DLD1 (cell line): Measurements from ENCODE around the gene SHISA7.

Experiments used
- in situ Hi-C: cut with HindIII; loops from 2 replicates; pipeline ENCODE4 v1.10.0; 2017; ENCODE audit warnings: low sequenced_read_pairs

SHISA7 gene

DNA sequence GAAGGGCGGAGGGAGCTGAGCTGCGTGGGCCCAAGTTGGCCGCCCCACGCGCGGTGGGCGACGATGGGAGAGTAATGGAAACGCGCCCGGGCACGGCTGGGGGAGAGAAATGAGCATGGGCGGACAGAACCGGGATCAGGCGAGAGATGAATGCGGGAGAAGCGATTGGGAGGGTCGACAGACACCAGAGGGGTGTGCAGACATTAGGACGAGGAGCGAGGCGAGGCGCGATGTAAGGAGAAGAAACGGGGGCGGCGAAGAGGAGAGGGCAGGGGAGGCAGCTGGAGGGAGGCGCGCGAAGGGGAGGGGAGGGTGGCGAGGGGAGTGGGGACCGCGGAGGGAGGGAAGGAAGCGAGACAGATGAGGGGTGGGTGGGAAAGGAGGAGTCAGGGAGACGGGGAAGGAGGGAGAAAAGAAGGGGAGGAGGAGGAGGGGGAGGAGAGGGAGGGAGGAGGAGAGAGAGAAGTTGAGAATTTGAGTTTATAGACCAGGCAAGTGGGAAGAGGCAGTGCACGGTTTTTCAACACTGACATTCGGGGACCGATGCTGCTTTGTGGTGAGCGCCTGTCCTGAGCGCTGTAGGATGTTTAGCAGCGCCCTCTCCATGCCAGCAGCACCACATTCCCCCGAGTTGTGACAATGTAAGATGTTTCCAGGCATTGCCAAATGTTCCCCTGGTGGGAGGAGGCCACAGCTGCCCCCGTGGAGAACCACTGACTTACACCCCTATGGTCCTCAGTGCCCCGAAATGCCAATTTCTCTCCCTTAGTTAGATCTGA lies at the start of gene SHISA7:
Gene SHISA7 (minus strand): TSS at position 256 of the 779 bp plus-strand sequence. CDS start 437 bp downstream, outside the sequence.
- in situ Hi-C loops, result no loop called here

DNA sequence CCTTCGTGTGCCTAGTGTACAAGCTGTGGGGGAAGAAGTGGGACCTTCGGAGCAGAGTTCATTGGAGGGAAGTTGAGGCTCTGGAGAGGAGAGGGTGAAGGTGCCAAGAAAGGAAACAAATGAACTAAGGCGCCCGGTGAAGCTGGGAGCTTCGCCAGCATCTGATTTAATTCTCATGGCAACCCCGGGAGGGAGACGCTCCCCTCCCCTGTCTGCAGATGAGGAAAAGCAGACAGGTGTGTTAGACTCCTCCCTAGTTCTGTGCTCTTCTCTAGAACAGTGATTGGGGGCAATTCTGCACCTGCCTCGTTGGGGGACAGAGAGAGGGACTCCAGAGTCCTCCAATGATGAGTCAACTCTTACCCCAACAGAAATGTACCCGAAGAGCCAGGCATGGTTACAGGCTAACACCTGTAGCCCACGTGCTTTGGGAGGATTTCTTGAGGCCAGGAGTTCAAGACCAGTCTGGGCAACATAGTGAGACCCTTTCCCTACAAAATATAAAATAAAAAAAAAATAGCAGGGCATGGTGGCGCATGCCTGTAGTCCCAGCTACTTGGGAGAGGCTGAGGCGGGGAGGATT lies 49.4 kb upstream of the SHISA7 start:
- in situ Hi-C loops, result no loop called here

DNA sequence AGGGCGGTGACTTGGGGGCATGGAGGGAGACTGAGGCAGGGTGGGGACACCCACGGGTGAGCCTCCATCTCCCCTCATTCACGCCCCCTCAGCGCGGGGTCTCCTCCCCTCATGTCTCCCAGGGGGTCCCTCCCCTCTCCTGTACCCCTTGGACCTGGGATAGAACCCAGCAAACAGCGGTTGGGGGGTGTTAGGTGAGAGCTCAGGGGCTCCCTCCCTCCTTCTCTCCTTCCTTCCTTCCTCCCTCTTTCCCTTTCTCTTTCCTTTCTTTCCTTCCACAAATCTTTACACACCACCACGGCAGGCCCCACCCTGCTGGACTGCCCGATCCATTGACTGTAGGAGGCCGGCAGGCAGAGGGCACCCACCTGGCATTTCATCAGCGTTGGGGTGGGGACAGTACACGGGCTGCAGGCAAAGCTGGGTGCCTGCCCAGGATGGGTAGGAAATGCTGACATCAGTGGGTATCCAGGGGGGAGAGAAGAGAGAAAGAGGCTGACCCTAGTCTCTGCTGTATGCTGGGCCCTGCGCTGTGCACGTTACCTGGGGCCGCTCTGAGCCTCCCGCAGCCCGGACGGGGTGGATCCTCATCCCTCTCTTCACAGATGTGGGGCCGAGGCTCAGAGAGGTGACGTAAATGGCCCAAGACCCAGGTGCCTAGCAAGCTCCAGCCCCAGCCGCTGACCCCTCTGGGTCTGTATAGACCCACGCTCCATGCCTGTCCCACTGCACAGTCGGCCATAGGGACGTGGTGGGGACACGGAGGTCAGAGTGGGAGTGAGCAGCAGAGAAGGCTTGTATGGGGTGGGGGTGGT lies 48.7 kb upstream of the SHISA7 start:
- in situ Hi-C loops, result no loop called here

DNA sequence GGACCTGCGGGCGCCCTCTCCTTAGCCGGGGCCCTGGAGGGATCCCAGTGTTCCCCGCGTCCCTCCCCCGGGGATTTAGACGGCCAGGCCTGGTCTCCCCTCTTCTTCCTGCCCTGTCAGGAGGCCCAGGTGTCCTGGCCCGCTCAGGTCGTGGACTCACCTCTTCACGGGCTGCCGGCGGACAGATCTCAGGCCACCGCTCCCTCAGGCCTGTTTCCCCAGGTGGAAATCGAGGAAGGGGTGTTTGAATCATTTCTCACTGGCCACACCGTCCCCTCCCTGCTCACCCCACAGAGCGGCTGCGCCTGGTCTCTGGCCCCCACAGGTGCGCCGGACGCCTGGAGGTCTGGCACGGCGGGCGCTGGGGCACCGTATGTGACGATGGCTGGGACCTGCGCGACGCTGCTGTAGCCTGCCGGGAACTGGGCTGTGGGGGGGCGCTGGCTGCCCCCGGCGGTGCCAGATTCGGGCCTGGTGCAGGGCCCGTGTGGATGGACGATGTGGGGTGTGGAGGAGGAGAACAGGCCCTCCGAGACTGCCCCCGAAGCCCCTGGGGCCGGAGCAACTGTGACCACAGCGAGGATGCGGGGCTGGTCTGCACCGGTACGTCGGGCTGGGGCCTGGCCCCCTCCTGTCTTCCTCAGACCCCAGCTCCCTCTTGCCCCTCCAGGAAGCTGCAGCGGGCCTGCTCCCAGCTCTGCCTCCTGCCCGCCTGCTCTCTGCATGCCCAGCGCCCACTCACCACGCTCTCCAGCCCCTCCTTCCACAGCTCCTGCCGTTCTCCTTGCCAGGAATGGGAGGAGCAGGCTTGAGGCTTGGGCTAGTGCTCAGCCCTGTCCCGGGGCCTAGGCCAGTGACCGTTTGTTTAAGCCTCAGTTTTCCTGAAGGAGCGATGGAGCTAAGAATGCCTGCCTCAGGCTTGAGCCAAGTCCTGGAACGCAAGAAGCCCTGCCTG lies 47.7 kb upstream of the SHISA7 start:
- in situ Hi-C loops, result no loop called here

DNA sequence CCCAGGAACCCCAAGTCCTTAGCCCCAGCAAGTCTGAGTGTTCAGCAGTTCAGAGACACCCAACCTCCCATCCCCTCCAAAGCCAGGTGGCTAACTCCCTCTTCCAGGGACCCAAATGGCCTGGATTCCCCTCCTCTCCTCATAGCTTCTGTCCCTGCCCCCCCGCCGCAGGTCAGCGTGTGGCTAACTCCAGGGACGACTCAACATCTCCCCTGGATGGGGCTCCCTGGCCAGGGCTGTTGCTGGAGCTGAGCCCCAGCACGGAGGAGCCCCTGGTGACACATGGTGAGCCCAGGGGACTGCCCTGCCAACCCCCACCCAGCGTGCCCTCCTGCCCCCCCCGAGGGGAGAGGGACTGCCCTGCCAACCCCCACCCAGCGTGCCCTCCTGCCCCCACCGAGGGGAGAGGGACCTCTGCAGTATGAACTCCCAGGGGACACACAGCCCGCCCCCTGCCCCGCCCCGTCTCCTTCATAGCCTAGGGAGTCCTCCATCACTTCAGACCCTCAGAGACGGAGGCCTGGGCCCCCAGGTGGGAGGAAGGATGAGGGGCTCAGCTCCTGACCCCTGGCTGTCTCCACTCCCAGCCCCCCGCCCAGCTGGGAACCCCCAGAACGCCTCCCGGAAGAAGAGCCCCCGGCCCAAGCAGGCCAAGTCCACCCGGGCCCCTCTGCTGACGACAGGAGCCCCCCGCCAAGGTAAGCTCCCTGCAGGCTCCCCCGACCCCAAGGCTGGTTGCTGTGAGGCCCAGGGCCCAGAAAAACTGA lies 46.8 kb upstream of the SHISA7 start:
- in situ Hi-C loops, result no loop called here

DNA sequence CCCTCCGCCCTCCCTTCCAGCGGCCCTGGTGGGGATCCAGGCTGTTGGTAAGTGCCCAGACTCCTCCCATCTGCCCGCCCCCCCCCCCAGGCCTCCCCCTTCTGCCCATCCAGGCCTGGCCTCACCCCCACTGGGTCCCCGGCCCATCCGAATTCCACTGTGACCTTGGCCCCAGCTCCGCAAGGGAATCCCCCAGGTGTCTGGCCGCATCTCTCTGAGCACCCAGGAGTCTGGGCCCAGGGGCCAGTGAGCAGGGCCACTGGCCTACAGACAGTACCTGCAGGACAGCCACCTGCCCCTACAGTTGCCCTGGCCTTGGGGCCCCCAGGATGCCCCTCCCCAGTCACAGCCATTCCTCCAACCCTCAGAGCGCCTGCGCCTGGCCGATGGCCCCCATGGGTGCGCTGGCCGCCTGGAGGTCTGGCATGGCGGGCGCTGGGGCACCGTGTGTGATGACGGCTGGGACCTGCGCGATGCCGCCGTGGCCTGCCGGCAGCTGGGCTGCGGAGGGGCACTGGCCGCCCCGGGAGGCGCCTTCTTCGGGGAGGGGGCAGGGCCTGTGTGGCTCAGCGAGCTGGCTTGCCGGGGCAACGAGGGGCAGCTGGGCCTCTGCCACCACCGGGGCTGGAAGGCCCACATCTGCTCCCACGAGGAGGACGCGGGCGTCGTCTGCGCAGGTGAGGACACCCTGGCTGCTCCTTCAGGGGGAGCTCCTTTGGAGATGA lies 46.0 kb upstream of the SHISA7 start:
- in situ Hi-C loops, result no loop called here

DNA sequence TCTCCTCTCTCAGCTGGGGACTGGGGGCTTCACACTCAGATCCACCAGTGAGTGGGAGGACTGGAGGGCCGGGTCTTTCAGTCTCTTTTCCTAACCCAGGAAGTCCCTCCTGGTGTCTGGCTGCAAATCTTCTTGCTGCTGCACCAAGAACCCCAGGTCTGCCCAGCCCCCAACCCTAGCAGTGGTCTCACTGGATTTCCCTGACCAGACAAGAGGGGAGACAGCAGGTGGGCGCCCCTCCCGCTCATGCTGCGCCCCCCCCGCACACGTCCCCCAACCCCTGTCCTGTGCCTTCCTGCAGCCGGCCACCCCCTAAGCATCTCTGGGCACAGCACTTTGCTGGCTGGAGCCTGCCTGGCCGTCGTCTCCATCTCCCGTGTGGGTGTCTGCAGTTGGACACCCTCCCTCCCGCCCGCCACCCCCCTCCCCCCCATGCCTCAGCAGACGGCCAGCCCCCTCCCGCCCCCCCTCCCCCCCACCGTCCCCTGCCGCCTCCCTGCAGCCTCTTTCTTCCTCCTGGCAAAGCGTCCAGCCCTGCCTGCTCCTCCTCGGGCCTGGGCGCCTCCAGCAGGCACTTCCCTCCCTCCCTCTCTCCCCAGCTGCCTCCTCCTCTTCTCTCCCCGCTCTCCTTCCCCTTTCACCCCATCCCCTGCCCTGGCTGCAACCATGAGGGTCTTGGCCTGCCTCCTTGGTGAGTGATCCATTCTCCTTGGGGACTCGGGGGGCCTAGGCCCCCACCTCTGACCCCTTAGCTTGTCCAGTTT lies 45.0 kb upstream of the SHISA7 start, which contains the start of gene SSC5D:
Gene SSC5D (plus strand): TSS at position 513 of the 764 bp plus-strand sequence. CDS start 154 bp downstream, at position 667.
- in situ Hi-C loops, result no loop called here

DNA sequence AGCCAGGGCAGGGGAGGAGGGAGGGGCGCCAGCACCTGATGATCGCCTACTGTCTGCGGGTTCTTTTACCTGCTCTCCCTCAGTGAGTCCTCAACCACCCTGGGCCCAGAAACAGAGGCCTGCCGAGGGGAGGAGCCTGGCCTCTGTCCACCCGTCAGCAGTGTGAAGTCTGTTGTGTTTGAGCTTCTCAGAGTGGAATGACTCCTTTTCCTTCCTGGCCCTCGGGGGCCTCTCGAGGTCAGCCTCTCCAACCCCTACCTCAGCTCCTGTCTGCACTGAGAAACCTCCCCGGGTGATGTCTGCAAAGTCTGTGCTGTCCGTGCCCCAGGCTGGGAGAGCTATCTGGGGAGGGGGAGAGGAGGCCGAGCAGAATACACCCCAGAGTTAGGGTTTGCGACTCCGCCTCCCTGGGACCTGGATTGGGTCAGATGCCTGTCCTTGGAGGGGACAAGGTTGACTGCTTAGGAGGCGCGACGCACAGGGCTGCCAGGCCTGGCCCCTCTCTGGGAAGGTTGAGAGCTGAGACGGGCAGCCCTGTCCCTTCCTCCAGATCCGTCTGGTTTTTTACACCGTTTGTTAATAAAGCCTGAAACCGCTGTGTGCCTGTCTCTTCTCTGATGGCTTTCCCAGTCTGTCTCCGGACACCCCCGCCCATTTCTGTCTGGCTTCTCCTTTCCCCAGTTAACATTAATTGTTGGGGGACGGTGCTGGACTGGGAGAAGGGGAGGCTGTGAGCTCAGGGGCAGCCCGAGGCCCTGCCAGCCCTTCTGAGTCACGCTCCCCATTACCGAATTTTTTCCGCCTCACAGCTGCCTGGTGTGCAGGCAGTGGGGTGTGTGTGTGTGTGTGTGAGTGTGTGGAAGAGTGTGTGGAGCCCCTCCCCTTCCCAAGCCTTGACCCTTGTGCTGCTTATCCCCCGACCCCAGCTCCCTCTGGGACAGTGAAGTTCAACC lies 44.1 kb upstream of the SHISA7 start:
- in situ Hi-C loops, result no loop called here

DNA sequence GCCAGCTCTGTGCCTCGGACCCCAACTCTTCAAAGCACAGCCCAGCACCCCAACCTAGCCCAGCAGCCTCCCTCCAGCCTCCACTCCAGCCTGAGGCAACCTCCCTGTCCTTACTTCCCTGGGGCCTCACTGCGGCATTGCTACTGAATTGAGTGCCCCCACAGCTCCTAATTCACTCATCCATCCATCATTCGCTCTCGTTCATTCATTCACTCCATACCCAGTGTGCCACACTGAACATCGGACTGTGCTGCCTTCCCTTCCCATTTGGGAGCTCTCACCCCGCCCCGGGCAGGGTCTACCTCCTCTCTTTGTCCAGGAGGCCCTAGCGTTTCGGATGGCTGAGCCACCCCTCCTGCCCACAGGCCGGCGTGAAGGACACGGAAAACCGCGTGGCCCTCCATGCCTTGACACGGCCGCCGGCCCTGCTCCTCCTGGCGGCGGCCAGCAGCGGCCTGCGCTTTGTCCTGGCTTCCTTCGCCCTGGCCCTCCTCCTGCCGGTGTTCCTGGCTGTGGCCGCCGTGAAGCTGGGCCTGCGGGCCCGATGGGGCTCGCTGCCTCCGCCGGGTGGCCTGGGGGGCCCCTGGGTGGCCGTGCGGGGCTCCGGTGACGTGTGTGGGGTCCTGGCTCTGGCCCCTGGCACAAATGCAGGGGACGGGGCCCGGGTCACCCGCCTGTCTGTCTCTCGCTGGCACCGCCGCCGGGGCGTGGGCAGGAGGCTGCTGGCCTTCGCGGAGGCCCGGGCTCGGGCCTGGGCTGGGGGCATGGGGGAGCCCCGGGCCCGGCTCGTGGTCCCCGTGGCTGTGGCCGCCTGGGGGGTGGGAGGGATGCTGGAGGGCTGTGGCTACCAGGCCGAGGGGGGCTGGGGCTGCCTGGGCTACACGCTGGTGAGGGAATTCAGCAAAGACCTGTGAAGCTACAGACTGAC lies 43.2 kb upstream of the SHISA7 start:
- in situ Hi-C loops, result no loop called here

DNA sequence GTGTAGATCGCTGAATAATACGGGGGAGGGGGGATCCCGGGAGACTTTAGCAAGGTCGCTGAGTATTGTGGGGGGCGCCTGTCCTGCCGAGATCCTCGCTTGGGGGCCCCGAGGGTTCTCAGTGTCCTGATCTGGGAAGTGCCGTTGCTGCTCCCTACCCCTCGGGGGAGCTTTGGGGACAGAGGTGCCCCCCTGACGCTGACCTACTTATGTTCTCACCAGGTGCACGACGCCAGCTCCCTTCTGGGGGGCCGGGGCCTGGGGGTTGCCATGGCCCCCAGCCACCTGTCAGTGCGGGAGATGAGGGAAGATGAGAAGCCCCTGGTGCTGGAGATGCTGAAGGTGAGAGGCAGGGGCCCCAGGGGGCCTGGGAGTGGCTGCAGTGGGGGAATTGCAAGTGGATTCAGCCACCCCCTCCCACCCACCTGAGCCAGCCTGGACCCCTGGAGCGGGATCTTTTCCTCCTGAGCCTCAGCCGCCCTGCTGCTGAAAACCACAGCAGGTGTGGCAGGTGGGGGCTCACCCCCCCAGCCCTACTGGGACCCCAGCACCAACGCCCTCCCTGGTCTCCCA lies 42.4 kb upstream of the SHISA7 start:
- in situ Hi-C loops, result no loop called here

DNA sequence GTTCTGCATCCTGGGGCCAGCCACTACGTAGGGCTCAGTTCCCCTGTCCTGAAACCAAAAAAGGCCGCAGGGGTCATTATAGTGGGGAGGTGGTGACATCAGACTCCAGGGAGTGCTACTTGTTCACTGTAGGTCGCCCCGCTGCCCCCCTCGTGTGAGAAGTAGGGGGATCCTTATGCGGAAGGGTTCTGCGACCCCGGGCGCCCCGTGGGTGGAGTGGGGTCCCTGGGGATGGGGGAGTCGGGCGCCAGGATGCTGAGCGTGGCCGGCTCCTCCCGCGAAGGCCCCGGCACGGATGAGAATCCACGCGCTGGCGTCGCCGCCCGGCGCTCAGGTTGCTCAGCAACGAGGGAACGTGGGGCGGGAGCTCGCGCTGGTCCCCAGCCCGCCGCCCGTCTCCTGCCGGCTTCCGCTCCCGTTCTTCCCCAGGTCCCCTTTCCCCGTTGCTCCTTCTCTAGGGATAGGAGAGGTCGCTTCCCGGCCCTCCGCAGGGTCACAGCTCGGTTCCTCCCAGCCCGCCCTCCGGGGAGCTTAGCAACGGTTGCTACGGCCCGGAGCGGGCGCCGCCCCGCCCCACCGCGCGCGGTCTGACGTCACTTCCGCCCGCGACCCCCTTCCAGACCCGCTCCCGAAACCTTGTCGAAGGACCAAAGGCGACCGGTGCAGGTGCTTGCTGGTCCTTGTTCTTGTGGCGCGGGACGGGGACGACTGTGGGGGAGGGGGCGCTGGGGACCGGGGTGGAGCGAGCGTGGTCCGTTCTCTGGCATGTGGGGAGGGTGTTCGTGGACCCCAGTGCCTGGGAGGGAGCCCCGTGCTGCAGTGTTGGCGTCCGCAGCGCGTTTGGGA lies 41.7 kb upstream of the SHISA7 start, which contains the start of gene NAT14:
Gene NAT14 (plus strand): TSS at position 596 of the 846 bp plus-strand sequence. CDS start 521 bp downstream, outside the sequence.
- in situ Hi-C loops, result no loop called here

DNA sequence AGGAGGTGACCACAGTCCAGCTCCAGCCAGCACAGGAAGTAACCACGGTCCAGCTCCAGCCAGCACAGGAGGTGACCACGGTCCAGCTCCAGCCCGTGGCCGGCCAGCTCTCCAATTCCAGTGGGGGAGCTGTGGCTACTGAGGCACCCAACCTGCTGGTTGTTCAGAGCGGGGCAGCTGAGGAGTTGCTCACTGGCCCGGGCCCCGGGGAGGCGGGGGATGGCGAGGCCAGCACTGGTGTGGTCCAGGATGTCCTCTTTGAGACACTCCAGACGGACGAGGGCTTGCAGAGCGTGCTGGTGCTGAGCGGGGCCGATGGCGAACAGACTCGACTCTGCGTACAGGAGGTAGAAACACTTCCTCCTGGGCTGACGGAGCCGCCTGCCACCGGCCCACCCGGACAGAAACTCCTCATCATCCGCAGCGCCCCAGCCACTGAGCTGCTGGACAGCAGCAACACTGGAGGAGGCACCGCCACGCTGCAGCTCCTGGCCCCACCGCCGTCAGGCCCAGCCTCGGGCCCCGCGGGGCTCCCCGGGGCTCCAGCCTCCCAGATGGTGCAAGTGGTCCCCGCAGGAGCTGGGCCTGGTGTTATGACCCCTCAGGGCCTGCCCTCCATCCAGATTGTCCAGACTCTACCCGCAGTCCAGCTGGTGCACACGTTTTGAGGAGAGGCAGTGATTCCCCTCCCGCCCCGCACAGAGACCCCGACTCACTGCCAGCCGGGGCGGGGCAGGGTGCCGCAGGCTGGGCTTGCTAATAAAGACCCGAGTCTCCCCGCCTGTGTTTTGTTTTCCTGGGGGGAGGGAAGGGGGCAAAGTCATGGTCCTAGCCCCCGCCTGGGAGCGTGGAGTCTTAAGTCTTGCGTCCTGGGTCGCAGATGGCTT lies 40.8 kb upstream of the SHISA7 start:
- in situ Hi-C loops, result no loop called here

DNA sequence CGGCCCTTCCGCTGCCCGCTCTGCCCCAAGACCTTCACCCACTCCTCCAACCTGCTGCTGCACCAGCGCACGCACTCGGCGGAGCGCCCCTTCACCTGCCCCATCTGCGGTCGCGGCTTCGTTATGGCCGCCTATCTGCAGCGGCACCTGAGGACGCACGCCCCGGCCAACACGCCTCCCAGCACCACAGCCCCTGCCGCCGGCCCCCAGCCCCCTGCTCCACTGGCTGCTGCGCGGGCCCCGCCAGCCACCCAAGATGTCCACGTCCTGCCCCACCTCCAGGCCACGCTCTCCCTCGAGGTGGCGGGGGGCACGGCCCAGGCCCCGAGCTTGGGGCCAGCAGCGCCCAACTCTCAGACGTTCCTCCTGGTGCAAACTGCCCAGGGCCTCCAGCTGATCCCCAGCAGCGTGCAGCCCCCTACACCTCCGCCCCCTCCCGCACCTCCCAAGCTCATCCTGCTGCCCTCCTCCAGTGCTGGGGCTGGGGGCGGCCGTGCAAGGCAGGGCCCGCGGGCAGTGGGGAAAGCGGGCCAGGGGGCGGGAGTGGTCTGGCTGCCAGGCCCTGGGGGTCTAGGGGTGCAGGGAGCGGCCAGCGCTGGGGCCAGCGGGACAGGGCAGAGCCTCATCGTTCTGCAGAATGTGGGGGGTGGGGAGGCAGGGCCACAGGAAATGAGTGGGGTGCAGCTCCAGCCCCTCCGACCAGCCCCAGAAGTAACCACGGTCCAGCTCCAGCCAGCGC lies 40.0 kb upstream of the SHISA7 start:
- in situ Hi-C loops, result no loop called here
